Measurements from ENCODE around the gene FGF11. TPM values are rescaled to one million over a fixed set of nuclear protein-coding genes. Genes with fewer than 3 reads are reported as not detected.

Gene FGF11
- total and polyA plus RNA-seq, 2 experiments from 2014 or later = 2.7 to 3.8 TPM

- Histone ChIP-seq H3K27me3 (no peaks in the 10 kb centered on the region), H3K79me2 (no peaks in the 10 kb centered on the region), H3K4me1 (ENCODE audit: insufficient read depth) (no peaks in the 10 kb centered on the region), H3K4me2 (no peak overlapping the region), H4K20me1 (ENCODE audit: insufficient read depth, poor library complexity, severe bottlenecking) (no peaks in the 10 kb centered on the region), H2AFZ (no peak overlapping the region), H3K9me3 (ENCODE audit: low read depth) (no peaks in the 10 kb centered on the region), H3K9me2 (replicated peaks; ENCODE audit: insufficient read depth) (no peaks in the 10 kb centered on the region), H3K36me3 (replicated peaks; ENCODE audit: insufficient read depth, low read depth) (no peaks in the 10 kb centered on the region), H3K4me3 (no peak overlapping the region), H3K27ac (no peak overlapping the region)
- DNase-seq (ENCODE audit: low spot score) = no peak
- TF ChIP-seq EZH2phosphoT487 (IDR thresholded peaks at IDR 0.05; ENCODE audit: low read depth, severe bottlenecking, unreplicated experiment) = no peak
- no peak for TF ChIP-seq CTCF (IDR thresholded peaks at IDR 0.05; ENCODE audit: poor library complexity)
- no peak for TF ChIP-seq EZH2 (IDR thresholded peaks at IDR 0.05; ENCODE audit: borderline replicate concordance)
- 88% methylated on average over 6 of the region's 6 CpGs for WGBS (ENCODE audit: low lambda C conversion rate, missing lambda C conversion rate)
Observed at GRCh38 chr17:7413346-7413985, 25.8 kb upstream of the FGF11 start.

GRCh38 chr17:7414837-7415236, 24.5 kb upstream of the FGF11 start:
- no peak for DNase-seq (ENCODE audit: low spot score)
- no peaks in the 10 kb centered on the region for H3K9me2 ChIP-seq (replicated peaks; ENCODE audit: insufficient read depth)
- TF ChIP-seq EZH2phosphoT487 (IDR thresholded peaks at IDR 0.05; ENCODE audit: low read depth, severe bottlenecking, unreplicated experiment) = no peak
- H3K9me3 ChIP-seq (ENCODE audit: low read depth) = no peaks in the 10 kb centered on the region
- no peaks in the 10 kb centered on the region for H3K36me3 ChIP-seq (replicated peaks; ENCODE audit: insufficient read depth, low read depth)
- no peaks in the 10 kb centered on the region for H4K20me1 ChIP-seq (ENCODE audit: insufficient read depth, poor library complexity, severe bottlenecking)
- H3K79me2 ChIP-seq = no peaks in the 10 kb centered on the region
- WGBS (ENCODE audit: low lambda C conversion rate, missing lambda C conversion rate) = 88% methylated on average over 14 of the region's 14 CpGs
- H3K4me3 ChIP-seq = no peak overlapping the region
- no peak overlapping the region for H2AFZ ChIP-seq
- no peaks in the 10 kb centered on the region for H3K4me1 ChIP-seq (ENCODE audit: insufficient read depth)
- no peaks in the 10 kb centered on the region for H3K27me3 ChIP-seq
- no peak overlapping the region for H3K27ac ChIP-seq
- H3K4me2 ChIP-seq = no peak overlapping the region

- no peaks in the 10 kb centered on the region for H3K9me3 ChIP-seq (ENCODE audit: low read depth)
- H3K4me3 ChIP-seq = no peak overlapping the region
Observed at GRCh38 chr17:7415784-7416183, 23.5 kb upstream of the FGF11 start.

More at GRCh38 chr17:7415784-7416183, 23.5 kb upstream of the FGF11 start:
- Histone ChIP-seq H3K79me2 (no peaks in the 10 kb centered on the region), H4K20me1 (ENCODE audit: insufficient read depth, poor library complexity, severe bottlenecking) (no peaks in the 10 kb centered on the region), H3K9me2 (replicated peaks; ENCODE audit: insufficient read depth) (no peaks in the 10 kb centered on the region), H2AFZ (no peak overlapping the region), H3K36me3 (replicated peaks; ENCODE audit: insufficient read depth, low read depth) (no peaks in the 10 kb centered on the region), H3K4me2 (no peak overlapping the region), H3K27me3 (no peaks in the 10 kb centered on the region), H3K4me1 (ENCODE audit: insufficient read depth) (no peaks in the 10 kb centered on the region), H3K27ac (no peak overlapping the region)
- DNase-seq (ENCODE audit: low spot score) = no peak
- WGBS (ENCODE audit: low lambda C conversion rate, missing lambda C conversion rate) = 96% methylated on average over 21 of the region's 23 CpGs
- no peak for TF ChIP-seq EZH2phosphoT487 (IDR thresholded peaks at IDR 0.05; ENCODE audit: low read depth, severe bottlenecking, unreplicated experiment)
- TF ChIP-seq CTCF (IDR thresholded peaks at IDR 0.05; ENCODE audit: poor library complexity) = no peak
- TF ChIP-seq EZH2 (IDR thresholded peaks at IDR 0.05; ENCODE audit: borderline replicate concordance) = no peak
